HCT116 (cell line): Measurements from ENCODE around the gene COPS6. TPM values are rescaled to one million over a fixed set of nuclear protein-coding genes. Genes with fewer than 3 reads are reported as not detected.

Experiments used
- ATAC-seq: fragments of 200-7000 bp; cut with Tn5 transposase; 2 replicates; pipeline ENCODE4 v1.9.1; 2020; ENCODE audit warnings: mild to moderate bottlenecking, moderate library complexity
- BruUV-seq: library from RNA; stranded (reverse); fragments of 400-500 nt; replicated peaks from 2 replicates; lab custom pipeline; 2021; lab: Mats Ljungman, UMichigan
- CTCF ChIA-PET: fragments of 300-600 bp; sonication (Branson Sonifier 250); formaldehyde crosslinking; loops from one replicate; lab custom pipeline; 2021; ENCODE audit warnings: antibody characterized with exemption; lab: Charles Lee
- POLR2A ChIA-PET: fragments of 300-600, 350-600 bp; sonication (Branson Sonifier 250); formaldehyde crosslinking; loops from one replicate; lab custom pipeline; 2021; ENCODE audit warnings: antibody characterized with exemption; lab: Charles Lee
- RAD21 ChIA-PET, 2 experiments: fragments of 300-600 bp; sonication (Branson Sonifier 250); formaldehyde crosslinking; loops; one replicate each; lab custom pipeline; 2023; ENCODE audit warnings: low total read pairs in 2 of 2; ENCODE audit not compliant: uncharacterized antibody in 2 of 2, unreplicated experiment in 2 of 2, low non-redundant PET in 1 of 2; lab: Charles Lee
- DNase-seq: peaks from one replicate; pipeline ENCODE4 v3.0.0-alpha.2; 2010; ENCODE audit warnings: low read depth, low spot score
- H2AFZ ChIP-seq: fragments of 200-600 bp; shearing (Covaris generic), sonication (generic); 2 replicates; pipeline ENCODE4 v1.6.1; 2017; ENCODE audit warnings: low read depth, mixed run types, mixed read lengths, antibody characterized with exemption, low read length; ENCODE audit not compliant: poor library complexity, severe bottlenecking
- H3K27ac ChIP-seq: 2 replicates; pipeline ENCODE4 v1.5.1; 2012; ENCODE audit warnings: low read depth, low read length
- H3K27me3 ChIP-seq: fragments of 200-600 bp; sonication (generic); 2 replicates; pipeline ENCODE4 v1.6.1; 2016; ENCODE audit warnings: mixed run types, low read length, mixed read lengths; ENCODE audit not compliant: insufficient read depth
- H3K36me3 ChIP-seq, 2 experiments: fragments of 200-500 bp in 1 of 2; fragments of 200-600 bp in 1 of 2; sonication (Bioruptor generic) in 1 of 2; sonication (generic) in 1 of 2; 2 replicates each; pipeline versions ENCODE4 v1.5.1 to v1.6.1; 2014 to 2016; ENCODE audit warnings: low read length in 2 of 2, inconsistent platforms in 1 of 2, mixed read lengths in 1 of 2, mixed run types in 1 of 2; ENCODE audit not compliant: insufficient read depth in 2 of 2, control insufficient read depth in 1 of 2
- H3K4me1 ChIP-seq, 2 experiments: fragments of 200-600 bp in 1 of 2; sonication (generic) in 1 of 2; 2 replicates each; pipeline versions ENCODE4 v1.5.1 to v1.6.1; 2012 to 2017; ENCODE audit warnings: low read length in 2 of 2, inconsistent platforms in 1 of 2, mild to moderate bottlenecking in 1 of 2, mixed read lengths in 1 of 2, mixed run types in 1 of 2, moderate library complexity in 1 of 2; ENCODE audit not compliant: insufficient read depth in 2 of 2, control insufficient read depth in 1 of 2
- H3K4me2 ChIP-seq: fragments of 200-600 bp; sonication (generic); 2 replicates; pipeline ENCODE4 v1.6.1; 2017; ENCODE audit warnings: mixed run types, low read length, mixed read lengths
- H3K4me3 ChIP-seq, 2 experiments: fragments of 200-600 bp in 1 of 2; sonication (generic) in 1 of 2; replicated peaks in 1 of 2; 2 replicates each; pipeline ENCODE4 v1.5.1; 2011 to 2016; ENCODE audit warnings: low read length in 2 of 2, control low read depth in 1 of 2, low read depth in 1 of 2, mild to moderate bottlenecking in 1 of 2, mixed read lengths in 1 of 2, mixed run types in 1 of 2
- H3K79me2 ChIP-seq: fragments of 200-600 bp; sonication (generic); 2 replicates; pipeline ENCODE4 v1.6.1; 2017; ENCODE audit warnings: mild to moderate bottlenecking, mixed run types, low read length, moderate library complexity, mixed read lengths; ENCODE audit not compliant: insufficient read depth
- H3K9ac ChIP-seq: fragments of 200-600 bp; sonication (generic); 2 replicates; pipeline ENCODE4 v1.6.1; 2016; ENCODE audit warnings: low read length, mixed read lengths
- H3K9me2 ChIP-seq: fragments of 200-600 bp; sonication (generic), shearing (Covaris generic); 2 replicates; pipeline ENCODE4 v1.6.1; 2017; ENCODE audit warnings: mixed run types, mild to moderate bottlenecking, moderate library complexity; ENCODE audit not compliant: insufficient read depth
- H3K9me3 ChIP-seq, 2 experiments: fragments of 200-500 bp in 1 of 2; fragments of 200-600 bp in 1 of 2; sonication (Bioruptor generic) in 1 of 2; sonication (generic) in 1 of 2; 2 replicates each; pipeline ENCODE4 v1.6.1; 2014 to 2017; ENCODE audit warnings: low read length in 2 of 2, mixed read lengths in 2 of 2, inconsistent platforms in 1 of 2, low read depth in 1 of 2, mild to moderate bottlenecking in 1 of 2, mixed run types in 1 of 2, moderate library complexity in 1 of 2; ENCODE audit not compliant: control insufficient read depth in 1 of 2, insufficient read depth in 1 of 2
- H4K20me1 ChIP-seq: fragments of 200-600 bp; sonication (generic), shearing (Covaris generic); 2 replicates; pipeline ENCODE4 v1.6.1; 2017; ENCODE audit warnings: mixed run types, mild to moderate bottlenecking, moderate library complexity; ENCODE audit not compliant: insufficient read depth
- CBX3 ChIP-seq: IDR thresholded peaks from 2 replicates; pipeline ENCODE4 v1.6.1; 2012; ENCODE audit warnings: low read depth
- EZH2 ChIP-seq: fragments of 200-600 bp; sonication (generic); IDR thresholded peaks from 2 replicates; pipeline ENCODE4 v1.6.1; 2017; ENCODE audit warnings: antibody characterized with exemption, mixed run types
- EZH2phosphoT487 ChIP-seq: fragments of 200-600 bp; IDR thresholded peaks from 2 replicates; pipeline ENCODE4 v1.6.1; 2018; ENCODE audit warnings: antibody characterized with exemption, borderline replicate concordance
- JUND ChIP-seq: IDR thresholded peaks from 2 replicates; pipeline ENCODE4 v1.6.1; 2012
- POLR2AphosphoS5 ChIP-seq: IDR thresholded peaks from 2 replicates; pipeline ENCODE4 v1.6.1; 2011; ENCODE audit warnings: mild to moderate bottlenecking, low read depth, low read length, moderate library complexity
- SRF ChIP-seq: IDR thresholded peaks from 2 replicates; pipeline ENCODE4 v1.6.1; 2012; ENCODE audit warnings: low read depth
- YY1 ChIP-seq: IDR thresholded peaks from 2 replicates; pipeline ENCODE4 v1.6.1; 2011; ENCODE audit warnings: low read length, low read depth, moderate library complexity, mild to moderate bottlenecking; ENCODE audit not compliant: insufficient replicate concordance; ENCODE audit errors: extremely low read depth
- intact Hi-C: fragments of 100-400 bp; cut with micrococcal nuclease; formaldehyde crosslinking; loops from 2 replicates; pipeline ENCODE4 v1.10.0; 2022
- total RNA-seq: library from RNA; stranded (reverse); gene quantifications from one replicate; pipeline ENCODE4 v1.2.1, GENCODE V29; 2021; ENCODE audit not compliant: unreplicated experiment
- TF ChIP-seq, protein P1 (sequence below): IDR thresholded peaks from 2 replicates; pipeline ENCODE4 v1.6.1; 2012

COPS6 gene
- total RNA-seq, 1 experiment from 2014 or later, result 126 TPM

DNA sequence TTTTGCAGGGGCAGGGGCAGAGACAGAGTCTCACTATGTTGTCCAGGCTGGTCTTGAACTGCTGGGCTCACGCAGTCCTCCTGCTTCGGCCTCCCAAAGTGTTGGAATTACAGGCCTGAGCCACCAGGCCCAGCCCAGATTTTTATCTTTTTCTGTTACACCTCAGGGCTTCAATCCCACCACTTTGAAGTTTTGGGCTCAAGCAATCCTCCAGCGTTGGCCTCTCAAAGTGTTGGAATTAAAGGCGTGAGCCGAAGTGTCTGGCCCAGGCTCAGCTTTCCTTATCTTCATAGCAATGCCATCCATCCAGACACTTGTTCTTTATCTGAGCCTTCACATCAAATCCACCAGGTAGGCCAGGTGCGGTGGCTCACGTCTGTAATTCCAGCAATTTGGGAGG lies 26.3 kb downstream of the COPS6 start:
- H3K4me2 ChIP-seq, result no peak overlapping the region
- H3K9ac ChIP-seq, result no peak overlapping the region
- no TSS peak for BruUV-seq
- H4K20me1 ChIP-seq, result no peaks in the 10 kb centered on the region
- TF ChIP-seq CBX3, result no peak
- TF ChIP-seq, protein P1, sequence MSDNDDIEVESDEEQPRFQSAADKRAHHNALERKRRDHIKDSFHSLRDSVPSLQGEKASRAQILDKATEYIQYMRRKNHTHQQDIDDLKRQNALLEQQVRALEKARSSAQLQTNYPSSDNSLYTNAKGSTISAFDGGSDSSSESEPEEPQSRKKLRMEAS, result no peak
- TF ChIP-seq EZH2phosphoT487, result no peak
- intact Hi-C loops, result no loop called here
- H3K27ac ChIP-seq, result no peak overlapping the region
- ATAC-seq, result no peak
- H3K79me2 ChIP-seq, result peaks cover 11% of the 10 kb centered on the region
- H2AFZ ChIP-seq, result no peak overlapping the region
- ChIA-PET RAD21 (no interaction called here), CTCF (no interaction called here), POLR2A (interaction anchor here (0.7 kb wide), 1 partner anchor 10 kb away, joined by 3 read pairs; no protein-coding TSS in a partner anchor)
- no peaks in the 10 kb centered on the region for H3K9me3 ChIP-seq
- H3K9me2 ChIP-seq, result no peaks in the 10 kb centered on the region
- H3K4me3 ChIP-seq, result no peak overlapping the region
- H3K4me1 ChIP-seq, result peaks cover under 1 to 12% of the 10 kb centered on the region in 2 experiments
- DNase-seq, result no peak
- peaks cover 3 to 5% of the 10 kb centered on the region in 2 experiments; a peak in 3 of 4 replicates for H3K36me3 ChIP-seq
- no peaks in the 10 kb centered on the region for H3K27me3 ChIP-seq

DNA sequence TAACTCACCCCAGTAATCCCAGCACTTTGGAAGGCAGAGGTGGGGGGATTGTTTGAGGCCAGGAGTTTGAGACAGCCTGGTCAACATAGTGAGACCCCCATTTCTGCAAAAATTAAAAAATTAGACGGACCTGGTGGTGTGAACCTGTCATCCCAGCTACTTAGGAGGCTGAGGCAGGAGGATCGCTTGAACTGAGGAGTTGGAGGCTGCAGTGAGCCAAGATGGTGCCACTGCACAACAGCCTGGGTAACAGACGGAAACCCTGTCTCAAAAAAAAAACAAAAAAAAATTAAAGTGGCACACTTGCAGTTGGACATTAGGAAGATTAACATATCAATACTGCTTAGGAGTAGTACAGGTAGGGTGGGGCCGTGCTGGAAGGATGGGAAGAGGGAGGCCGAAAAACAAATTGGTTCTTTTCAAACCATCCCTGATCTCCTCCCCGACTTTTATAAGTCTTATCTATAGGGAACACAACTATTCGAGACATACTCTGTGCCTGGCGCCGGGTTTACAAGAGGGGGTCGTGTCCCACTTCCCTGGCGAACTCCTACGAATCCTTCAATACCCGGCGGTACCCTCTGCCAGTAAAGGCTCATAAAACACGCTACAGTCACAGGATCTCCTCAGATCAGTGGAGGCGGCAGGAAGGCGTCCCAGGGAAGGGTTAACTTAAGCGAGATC lies 29.8 kb downstream of the COPS6 start:
- peak overlapping the region; percentile 87 for H3K9ac ChIP-seq
- peak overlapping the region; percentile 50 for H3K27ac ChIP-seq
- intact Hi-C loops, result no loop called here
- BruUV-seq, result TSS peak; percentile 59
- ChIA-PET POLR2A (no interaction called here), RAD21 (no interaction called here), CTCF (no interaction called here)
- H3K9me2 ChIP-seq, result no peaks in the 10 kb centered on the region
- peak overlapping the region; percentile 90 to 99 for H3K4me3 ChIP-seq
- H3K27me3 ChIP-seq, result no peaks in the 10 kb centered on the region
- DNase-seq (no peak), ATAC-seq (no peak)
- H3K4me2 ChIP-seq, result peak overlapping the region; percentile 91
- no peak for TF ChIP-seq EZH2
- TF ChIP-seq YY1, result no peak
- TF ChIP-seq POLR2AphosphoS5, result no peak
- TF ChIP-seq SRF, result no peak
- no peak for TF ChIP-seq JUND
- peaks cover 8 to 20% of the 10 kb centered on the region in 2 experiments for H3K4me1 ChIP-seq
- peaks cover 11% of the 10 kb centered on the region for H3K79me2 ChIP-seq
- no peaks in the 10 kb centered on the region for H3K36me3 ChIP-seq
- H3K9me3 ChIP-seq, result no peaks in the 10 kb centered on the region
- H2AFZ ChIP-seq, result no peak overlapping the region
- no peaks in the 10 kb centered on the region for H4K20me1 ChIP-seq
